ENCODE results near the gene EXOC3L4. TPM values are rescaled to one million over a fixed set of nuclear protein-coding genes. Genes with fewer than 3 reads are reported as not detected.

Gene EXOC3L4
- total and polyA plus RNA-seq, 2 of the 8 experiments (the other 6 are each of a cell fraction or from before 2014, with no cell fraction given), result 0.45 to 0.57 TPM

DNA sequence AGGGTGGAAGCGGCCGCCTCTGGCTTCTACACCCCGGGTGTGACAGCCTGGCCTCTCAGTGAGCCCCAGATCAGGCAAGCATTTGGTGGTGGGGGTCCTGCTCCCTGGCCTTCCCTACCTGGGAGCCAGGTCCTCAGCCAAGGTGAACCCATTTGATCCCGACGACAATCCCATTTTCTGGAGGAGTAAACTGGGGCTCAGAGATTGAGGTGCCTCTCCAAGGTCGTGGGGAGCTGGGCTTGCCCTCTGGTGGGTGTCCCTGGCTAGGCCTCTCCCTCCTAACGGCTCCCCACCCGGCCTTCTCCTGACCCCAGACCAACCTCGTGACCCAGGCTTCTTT is 2.7 kb upstream of the EXOC3L4 start:
- Histone ChIP-seq H3K79me2 (ENCODE audit: control insufficient read depth in 1 of 2, insufficient read depth in 2 of 2, low read length in 2 of 2) (no peaks in the 10 kb centered on the region), H2AFZ (ENCODE audit: low read length) (no peak overlapping the region; the same call in 1 of the 2 replicates), H2AK5ac (ENCODE audit: low read depth, low read length) (no peak overlapping the region), H3K27me3 (replicated peaks in 1 of 4; ENCODE audit: control insufficient read depth in 3 of 4, extremely low read depth in 1 of 4, insufficient read depth in 3 of 4, low read length in 3 of 4) (peaks cover 0 to 12% (median 6%) of the 10 kb centered on the region in 4 experiments; a peak in 4 of 7 replicates), H3K4me1 (replicated peaks in 1 of 4; ENCODE audit: control insufficient read depth in 3 of 4, insufficient read depth in 4 of 4, low read length in 3 of 4) (peaks cover 2 to 17% (median 5%) of the 10 kb centered on the region in 4 experiments; a peak in 6 of 7 replicates), H4K8ac (ENCODE audit: extremely low read depth, insufficient read depth, low read length) (peak overlapping the region; percentile 94), H3K4me2 (ENCODE audit: insufficient read depth in 1 of 2, low read depth in 2 of 2, low read length in 2 of 2) (peak overlapping the region; percentile 69 to 82), H3K9me3 (ENCODE audit: insufficient read depth in 2 of 2, low read depth in 1 of 2, low read length in 1 of 2) (no peaks in the 10 kb centered on the region), H3K79me1 (ENCODE audit: low read depth, low read length) (no peaks in the 10 kb centered on the region), H3K27ac (ENCODE audit: low read depth, low read length) (no peak overlapping the region), H2BK12ac (ENCODE audit: low read depth, low read length) (no peak overlapping the region), H2BK5ac (ENCODE audit: low read depth, low read length) (no peak overlapping the region; the same call in 1 of the 2 replicates), H3K36me3 (ENCODE audit: control insufficient read depth in 2 of 4, insufficient read depth in 4 of 4, low read length in 3 of 4) (no peaks in the 10 kb centered on the region), H3K4ac (replicated peaks; ENCODE audit: insufficient read length, low read depth, low read length) (no peak overlapping the region), H3K23ac (ENCODE audit: insufficient read length) (no peak overlapping the region), H3K14ac (ENCODE audit: insufficient read length) (no peak overlapping the region), H2BK15ac (ENCODE audit: low read length) (no peak overlapping the region), H4K5ac (ENCODE audit: insufficient read length, low read depth, low read length) (no peak overlapping the region), H3K23me2 (ENCODE audit: low read depth, low read length) (peaks cover 4% of the 10 kb centered on the region; the same call in 1 of the 2 replicates), H4K20me1 (replicated peaks in 1 of 2; ENCODE audit: control insufficient read depth in 1 of 2, insufficient read depth in 2 of 2, low read length in 2 of 2) (peaks cover 0 to 1% of the 10 kb centered on the region in 2 experiments), H2BK120ac (replicated peaks; ENCODE audit: low read depth, low read length) (no peak overlapping the region), H2BK20ac (ENCODE audit: low read length) (no peak overlapping the region), H4K91ac (replicated peaks; ENCODE audit: insufficient read length, low read length) (no peak overlapping the region), H3K4me3 (ENCODE audit: extremely low read depth in 1 of 4, insufficient read depth in 2 of 4, low read depth in 3 of 4, low read length in 4 of 4) (peak overlapping the region in 2 of 4 experiments; percentile 18 to 59; a peak in 5 of 8 replicates), H3K18ac (ENCODE audit: extremely low read depth, low read length) (peak overlapping the region; percentile 68; the same call in 1 of the 2 replicates), H3K9ac (replicated peaks in 1 of 4; ENCODE audit: extremely low read depth in 1 of 4, low read depth in 3 of 4, low read length in 3 of 4) (no peak overlapping the region), H3K56ac (replicated peaks; ENCODE audit: insufficient read length, low read depth, low read length) (no peak overlapping the region)
- DNase-seq (ENCODE audit: low read depth in 1 of 2, low spot score in 2 of 2) (no peak), FAIRE-seq (no peak)
- ChIA-PET POLR2A (ENCODE audit: partially characterized antibody) (no interaction called here), CTCF (ENCODE audit: partially characterized antibody) (interaction anchor here (0.5 to 3.2 kb wide), 8 partner anchors 8 to 544 kb away, joined by 3 to 16 read pairs (median 4); no protein-coding TSS in a partner anchor)
- TF ChIP-seq POU5F1 (IDR thresholded peaks at IDR 0.05; ENCODE audit: low read depth, low read length) (no peak), KDM4A (IDR thresholded peaks at IDR 0.05; ENCODE audit: low read depth, low read length, severe bottlenecking) (no peak), KDM1A (IDR thresholded peaks at IDR 0.05; ENCODE audit: borderline replicate concordance, low read length) (peak; percentile 95), KDM5A (IDR thresholded peaks at IDR 0.05; ENCODE audit: low read length) (no peak), GTF2F1 (IDR thresholded peaks at IDR 0.05; ENCODE audit: borderline replicate concordance, low read depth, low read length) (no peak), RXRA (IDR thresholded peaks at IDR 0.05; ENCODE audit: insufficient read depth, low read depth, low read length) (no peak)
- WGBS, 2 experiments (ENCODE audit: extremely low coverage in 1 of 2, insufficient coverage in 1 of 2, insufficient read length in 1 of 2, insufficient replicate concordance in 2 of 2, low coverage in 1 of 2, low lambda C conversion rate in 2 of 2, missing lambda C conversion rate in 1 of 2), result 88% methylated on average over 7 of the region's 9 CpGs; no CpG with 5 or more reads in 1 of the 2 experiments

Measured in H1 (cell line).